ENCODE results near the gene GMDS. TPM values are rescaled to one million over a fixed set of nuclear protein-coding genes. Genes with fewer than 3 reads are reported as not detected.

GMDS gene
- total RNA-seq, 2 donors from 2014 or later = 25.4 to 29.5 TPM

- Histone ChIP-seq H3K9ac (ENCODE audit: extremely low read depth, low read length, poor library complexity, severe bottlenecking) (no peak overlapping the region), H3K4me1 (ENCODE audit: control insufficient read depth, insufficient read depth, low read length) (no peaks in the 10 kb centered on the region), H3K27me3 (ENCODE audit: control insufficient read depth, insufficient read depth, low read length, poor library complexity, severe bottlenecking) (no peaks in the 10 kb centered on the region), H3K36me3 (ENCODE audit: control insufficient read depth, insufficient read depth, low read length) (no peaks in the 10 kb centered on the region), H3K27ac (ENCODE audit: low read depth, low read length) (no peak overlapping the region), H3K4me3 (ENCODE audit: low read length) (no peak overlapping the region), H3K9me3 (ENCODE audit: control insufficient read depth, low read length) (peaks cover 13% of the 10 kb centered on the region)
- Mint-ChIP-seq H3K9me3 (peaks cover 14% of the 10 kb centered on the region), H3K4me3 (no peak overlapping the region), H3K27ac (no peak overlapping the region), H3K36me3 (ENCODE audit: low read depth) (peaks cover 5% of the 10 kb centered on the region), H3K27me3 (ENCODE audit: insufficient read depth) (no peaks in the 10 kb centered on the region), H3K4me1 (peaks cover 9% of the 10 kb centered on the region)
- WGBS, 2 experiments (ENCODE audit: insufficient coverage in 1 of 2, insufficient read length in 1 of 2) = 83 to 88% methylated on average over 1 to 3 of the region's 3 CpGs
- no peak for DNase-seq
- TF ChIP-seq, protein P1, sequence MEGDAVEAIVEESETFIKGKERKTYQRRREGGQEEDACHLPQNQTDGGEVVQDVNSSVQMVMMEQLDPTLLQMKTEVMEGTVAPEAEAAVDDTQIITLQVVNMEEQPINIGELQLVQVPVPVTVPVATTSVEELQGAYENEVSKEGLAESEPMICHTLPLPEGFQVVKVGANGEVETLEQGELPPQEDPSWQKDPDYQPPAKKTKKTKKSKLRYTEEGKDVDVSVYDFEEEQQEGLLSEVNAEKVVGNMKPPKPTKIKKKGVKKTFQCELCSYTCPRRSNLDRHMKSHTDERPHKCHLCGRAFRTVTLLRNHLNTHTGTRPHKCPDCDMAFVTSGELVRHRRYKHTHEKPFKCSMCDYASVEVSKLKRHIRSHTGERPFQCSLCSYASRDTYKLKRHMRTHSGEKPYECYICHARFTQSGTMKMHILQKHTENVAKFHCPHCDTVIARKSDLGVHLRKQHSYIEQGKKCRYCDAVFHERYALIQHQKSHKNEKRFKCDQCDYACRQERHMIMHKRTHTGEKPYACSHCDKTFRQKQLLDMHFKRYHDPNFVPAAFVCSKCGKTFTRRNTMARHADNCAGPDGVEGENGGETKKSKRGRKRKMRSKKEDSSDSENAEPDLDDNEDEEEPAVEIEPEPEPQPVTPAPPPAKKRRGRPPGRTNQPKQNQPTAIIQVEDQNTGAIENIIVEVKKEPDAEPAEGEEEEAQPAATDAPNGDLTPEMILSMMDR (conservative IDR thresholded peaks at IDR 0.05) = no peak
These were observed 404.3 kb downstream of the GMDS start for GRCh38 chr6:1841136-1841535.

- Histone ChIP-seq H3K27ac (ENCODE audit: low read depth, low read length) (no peak overlapping the region), H3K9ac (ENCODE audit: extremely low read depth, low read length, poor library complexity, severe bottlenecking) (no peak overlapping the region), H3K9me3 (ENCODE audit: control insufficient read depth, low read length) (peaks cover 9% of the 10 kb centered on the region), H3K4me3 (ENCODE audit: low read length) (no peak overlapping the region), H3K36me3 (ENCODE audit: control insufficient read depth, insufficient read depth, low read length) (no peaks in the 10 kb centered on the region), H3K27me3 (ENCODE audit: control insufficient read depth, insufficient read depth, low read length, poor library complexity, severe bottlenecking) (no peaks in the 10 kb centered on the region), H3K4me1 (ENCODE audit: control insufficient read depth, insufficient read depth, low read length) (no peaks in the 10 kb centered on the region)
- no peak for DNase-seq
- TF ChIP-seq, protein P1 (conservative IDR thresholded peaks at IDR 0.05) = no peak
- Mint-ChIP-seq H3K4me3 (no peak overlapping the region), H3K36me3 (ENCODE audit: low read depth) (no peaks in the 10 kb centered on the region), H3K27ac (no peak overlapping the region), H3K9me3 (peaks cover 9% of the 10 kb centered on the region), H3K27me3 (ENCODE audit: insufficient read depth) (no peaks in the 10 kb centered on the region), H3K4me1 (peaks cover 9% of the 10 kb centered on the region)
- WGBS, 2 experiments (ENCODE audit: insufficient coverage in 1 of 2, insufficient read length in 1 of 2) = 93 to 95% methylated on average over 11 to 13 of the region's 13 CpGs
These were observed 404.8 kb downstream of the GMDS start for GRCh38 chr6:1840491-1841121.

- Mint-ChIP-seq H3K9me3 (no peaks in the 10 kb centered on the region), H3K36me3 (ENCODE audit: low read depth) (no peaks in the 10 kb centered on the region), H3K27ac (no peak overlapping the region), H3K4me3 (no peak overlapping the region), H3K27me3 (ENCODE audit: insufficient read depth) (no peaks in the 10 kb centered on the region), H3K4me1 (peaks cover 15% of the 10 kb centered on the region)
- Histone ChIP-seq H3K36me3 (ENCODE audit: control insufficient read depth, insufficient read depth, low read length) (no peaks in the 10 kb centered on the region), H3K4me3 (ENCODE audit: low read length) (no peak overlapping the region), H3K4me1 (ENCODE audit: control insufficient read depth, insufficient read depth, low read length) (no peaks in the 10 kb centered on the region), H3K27ac (ENCODE audit: low read depth, low read length) (no peak overlapping the region), H3K27me3 (ENCODE audit: control insufficient read depth, insufficient read depth, low read length, poor library complexity, severe bottlenecking) (no peaks in the 10 kb centered on the region), H3K9ac (ENCODE audit: extremely low read depth, low read length, poor library complexity, severe bottlenecking) (no peak overlapping the region), H3K9me3 (ENCODE audit: control insufficient read depth, low read length) (no peaks in the 10 kb centered on the region)
- no peak for DNase-seq
- TF ChIP-seq, protein P1 (conservative IDR thresholded peaks at IDR 0.05) = no peak
These were observed 406.0 kb downstream of the GMDS start for GRCh38 chr6:1839361-1839760.

All from endodermal cell (in vitro differentiated cells).